Urothelium cell line (cell line): Measurements from ENCODE around the gene FMNL1.

Source experiments
- DNase-seq: peaks from one replicate; pipeline ENCODE4 v3.0.0; 2011; ENCODE audit warnings: low spot score, mixed read lengths
- FAIRE-seq: peaks from 2 replicates; lab custom pipeline; 2011; peaks lifted over from hg19 to GRCh38; lab: Jason Lieb, UNC

The FMNL1 gene

DNA sequence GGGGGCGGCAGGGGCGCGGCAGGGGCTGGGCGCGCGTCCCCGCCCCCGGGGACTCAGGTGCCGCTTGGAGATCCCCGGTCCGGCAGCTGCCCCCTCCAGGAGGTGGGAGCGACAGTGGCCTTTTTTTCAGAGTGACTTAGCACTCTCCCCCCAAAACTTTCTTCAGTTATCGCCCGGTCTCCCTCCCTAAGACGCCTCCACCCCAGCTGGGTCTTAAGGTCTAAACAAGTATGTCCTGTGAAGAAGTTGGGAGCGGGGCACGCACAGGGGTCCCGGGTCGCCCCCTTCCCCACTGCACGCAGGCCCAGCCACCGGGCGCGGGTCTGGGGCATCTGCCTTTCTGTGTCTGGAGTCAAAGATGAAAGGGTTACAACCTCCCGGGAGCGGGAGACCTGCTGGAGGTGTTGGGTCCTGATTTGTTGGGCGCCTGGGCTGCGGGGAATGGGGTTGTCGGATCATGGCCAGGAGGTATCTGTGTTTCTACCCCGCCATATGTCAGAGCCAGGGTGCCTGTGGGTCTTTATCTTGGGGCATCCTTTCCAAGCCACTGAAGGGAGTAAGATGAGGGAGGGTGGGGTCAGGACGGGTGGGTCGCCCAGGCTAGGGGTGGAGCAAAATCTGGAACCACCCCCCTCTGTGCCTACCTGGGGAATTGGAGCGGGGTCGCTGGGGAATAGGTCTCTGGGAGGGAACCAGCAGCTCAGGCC is 757 bp downstream of the FMNL1 start:
- DNase-seq = peak; percentile 43
- FAIRE-seq = no peak

DNA sequence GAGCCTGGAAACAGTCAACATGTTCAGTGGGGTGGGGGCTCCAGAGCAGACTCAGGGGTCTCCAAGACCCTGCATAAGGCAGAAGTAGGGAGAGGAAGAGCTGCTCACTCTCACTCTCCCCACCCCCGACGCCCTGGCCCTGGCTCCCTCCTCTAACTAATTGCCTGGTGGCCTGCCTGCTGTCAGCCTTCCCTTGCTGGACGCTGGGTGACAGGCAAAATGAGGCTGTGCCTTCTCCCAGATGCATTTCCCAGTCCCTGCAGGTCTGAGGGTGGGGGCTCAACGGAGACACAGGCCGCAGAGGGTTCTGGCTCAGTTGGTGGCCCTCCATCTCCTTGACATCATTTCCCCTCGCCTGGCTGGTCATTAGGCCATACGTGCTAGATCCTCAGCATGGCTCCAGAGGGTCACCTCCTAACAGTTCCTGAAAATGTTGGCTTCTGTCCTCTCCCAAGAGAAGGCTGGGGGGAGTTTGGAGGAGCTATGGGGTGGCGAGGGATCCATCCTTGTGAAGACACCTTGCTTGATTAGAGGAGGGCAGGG is 1.4 kb downstream of the FMNL1 start:
- DNase-seq (no peak), FAIRE-seq (no peak)

DNA sequence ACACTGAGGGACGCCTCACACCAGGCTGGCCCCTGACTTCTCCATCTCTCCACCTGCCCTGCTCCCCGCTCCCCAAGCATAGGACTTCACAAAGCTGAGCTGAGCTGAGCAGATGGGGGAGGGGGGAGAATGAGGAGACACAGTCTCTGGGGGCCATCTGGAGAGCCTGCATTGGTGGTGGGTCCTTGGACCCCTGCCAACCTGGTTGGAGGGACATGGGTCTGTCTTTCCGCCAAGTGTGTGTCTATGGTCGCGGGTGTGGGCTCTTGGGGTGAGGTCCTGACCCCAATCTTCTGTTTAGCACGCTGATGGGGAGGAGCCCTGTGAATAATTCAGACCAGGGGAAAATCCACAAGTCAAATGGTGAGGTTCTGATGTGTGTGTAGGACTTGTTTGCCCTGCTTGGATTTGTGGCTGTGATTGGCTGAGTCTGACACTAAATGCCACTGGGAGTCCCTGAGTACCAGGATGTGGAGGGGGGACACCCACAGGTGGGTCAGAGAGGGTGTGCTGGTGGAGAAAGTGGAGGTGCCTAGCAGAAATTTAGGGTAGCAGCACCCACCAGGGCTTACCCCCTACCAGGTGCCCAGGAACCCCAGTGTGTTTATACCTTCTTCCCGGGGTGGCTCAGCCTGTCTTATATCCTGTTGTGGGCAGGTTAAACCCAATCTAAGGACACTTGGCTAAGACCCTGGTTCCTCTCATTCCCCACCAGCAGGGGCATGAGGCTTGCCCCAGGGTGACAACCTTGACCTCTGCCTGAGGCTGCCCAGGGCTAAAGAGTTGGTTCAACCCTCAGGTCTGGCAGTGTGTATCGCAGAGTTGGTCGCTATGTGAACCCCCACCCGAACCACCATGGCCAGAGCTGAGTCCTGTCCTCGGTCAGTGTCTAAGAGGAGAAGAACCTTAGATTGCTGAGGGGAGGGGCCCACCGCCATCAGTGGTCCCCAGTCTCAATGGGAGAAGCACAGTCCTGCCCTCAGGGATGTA is 2.1 kb downstream of the FMNL1 start:
- DNase-seq (no peak), FAIRE-seq (no peak)

- DNase-seq = no peak
- no peak for FAIRE-seq
Measured at GRCh38 chr17:45224671-45225050, 3.0 kb downstream of the FMNL1 start.

- DNase-seq = peak; percentile 74
- FAIRE-seq = peak; percentile 61
Measured at GRCh38 chr17:45225051-45225700, 3.5 kb downstream of the FMNL1 start.

- DNase-seq (peak; percentile 60), FAIRE-seq (no peak)
Measured at GRCh38 chr17:45225964-45226530, 4.4 kb downstream of the FMNL1 start.

DNA sequence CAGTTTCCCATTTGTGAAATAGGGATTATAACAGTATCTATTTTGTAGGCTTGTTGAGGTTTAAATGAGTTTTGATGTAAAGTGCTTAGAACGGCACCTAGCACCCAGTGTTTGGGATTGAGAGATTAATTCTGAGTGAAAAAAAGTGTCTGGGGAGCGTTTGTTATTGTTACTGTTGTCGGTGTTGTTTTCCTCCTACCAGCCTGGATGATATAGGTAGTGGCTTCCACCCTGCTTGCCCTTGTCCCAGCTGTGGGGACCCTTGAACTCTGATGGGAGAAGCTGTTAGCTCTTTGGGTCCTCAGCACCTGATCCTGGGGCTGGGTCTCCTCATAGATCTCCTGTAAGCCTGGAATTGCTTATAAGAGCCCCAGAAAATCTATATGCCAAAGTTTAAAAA is 4.9 kb downstream of the FMNL1 start:
- no peak for FAIRE-seq
- DNase-seq = no peak

DNA sequence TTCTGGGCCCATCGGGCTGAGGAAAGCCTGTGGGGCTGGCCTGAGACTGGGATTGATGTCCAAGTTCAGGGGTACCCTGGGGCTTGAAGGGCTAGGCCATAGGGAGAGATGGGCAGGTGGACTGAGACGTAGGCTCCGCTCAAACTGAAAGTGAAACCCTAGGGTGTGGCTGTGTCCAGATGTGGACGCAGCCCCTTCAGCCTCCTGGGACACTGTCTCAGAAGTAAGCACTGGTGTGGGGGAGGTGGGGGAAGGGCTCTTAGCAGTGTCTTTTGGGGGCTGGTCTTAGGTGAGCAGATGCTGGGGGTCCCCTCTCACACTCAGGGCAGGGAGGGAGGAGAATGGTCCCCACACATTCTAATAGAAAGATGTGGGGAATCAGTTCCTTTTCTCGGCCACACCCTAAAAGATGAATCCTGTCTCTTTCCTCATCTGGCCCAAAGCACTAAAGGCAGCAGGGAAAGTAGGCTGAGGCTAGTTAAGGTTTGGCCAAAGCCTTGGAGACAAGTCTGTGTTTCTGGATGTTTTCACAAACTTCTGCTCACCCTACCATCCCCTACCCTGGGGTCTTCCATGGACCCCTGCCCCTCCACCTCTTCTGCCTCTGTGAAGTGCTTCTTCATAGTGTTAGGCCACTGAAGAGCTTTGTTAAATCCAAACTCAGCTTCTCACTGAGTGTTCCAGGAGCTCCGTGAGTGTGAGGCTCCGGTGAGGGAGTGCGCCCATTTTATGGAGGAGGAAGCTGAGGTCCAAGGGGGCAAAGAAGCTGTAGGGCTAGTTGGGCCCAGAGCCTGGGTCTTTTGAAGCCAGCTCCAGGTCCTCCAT is 5.6 kb downstream of the FMNL1 start:
- no peak for DNase-seq
- no peak for FAIRE-seq

- no peak for DNase-seq
- peak; percentile 32 for FAIRE-seq
Measured at GRCh38 chr17:45227926-45228762, 6.5 kb downstream of the FMNL1 start.

- FAIRE-seq = peak; percentile 20
- DNase-seq = peak; percentile 89
Measured at GRCh38 chr17:45228763-45229539, 7.3 kb downstream of the FMNL1 start.

DNA sequence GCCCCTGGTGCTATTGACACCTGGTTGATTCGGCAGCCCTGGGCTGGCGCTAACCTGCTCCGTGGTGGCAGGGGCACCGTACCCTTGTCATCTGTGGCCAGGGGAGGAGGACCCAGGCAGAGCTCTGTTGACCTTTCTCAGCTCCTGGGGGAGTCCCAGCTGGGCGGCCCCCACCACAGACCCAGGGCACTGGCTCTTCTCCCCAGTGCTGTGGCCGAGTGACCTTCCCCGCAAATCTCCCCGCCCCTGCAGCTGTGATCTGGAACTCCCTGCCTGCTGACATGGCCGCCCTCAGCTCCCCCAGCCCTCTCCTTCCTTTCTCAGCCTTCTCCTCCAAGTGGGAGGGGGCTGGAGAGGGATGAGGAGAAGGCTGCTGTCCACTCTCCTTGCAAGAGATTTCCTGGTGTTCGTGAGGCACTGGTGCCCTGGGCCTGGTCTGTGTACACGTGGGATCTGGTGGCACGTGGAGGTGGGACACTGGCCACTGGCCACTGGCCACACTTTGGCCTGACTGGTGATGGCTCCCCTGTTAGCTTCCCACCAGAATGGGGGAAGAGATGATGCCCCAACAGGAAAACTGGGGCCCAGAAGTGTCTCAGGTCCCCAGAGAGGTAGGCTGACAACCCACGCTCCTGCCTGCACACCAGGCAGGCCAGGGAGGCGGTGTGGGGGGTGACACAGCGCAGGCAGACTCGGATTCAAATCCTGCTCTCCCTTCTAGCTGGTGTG is 8.2 kb downstream of the FMNL1 start:
- DNase-seq (no peak), FAIRE-seq (no peak)

- FAIRE-seq (no peak), DNase-seq (no peak)
Measured at GRCh38 chr17:45230410-45230786, 8.7 kb downstream of the FMNL1 start.

DNA sequence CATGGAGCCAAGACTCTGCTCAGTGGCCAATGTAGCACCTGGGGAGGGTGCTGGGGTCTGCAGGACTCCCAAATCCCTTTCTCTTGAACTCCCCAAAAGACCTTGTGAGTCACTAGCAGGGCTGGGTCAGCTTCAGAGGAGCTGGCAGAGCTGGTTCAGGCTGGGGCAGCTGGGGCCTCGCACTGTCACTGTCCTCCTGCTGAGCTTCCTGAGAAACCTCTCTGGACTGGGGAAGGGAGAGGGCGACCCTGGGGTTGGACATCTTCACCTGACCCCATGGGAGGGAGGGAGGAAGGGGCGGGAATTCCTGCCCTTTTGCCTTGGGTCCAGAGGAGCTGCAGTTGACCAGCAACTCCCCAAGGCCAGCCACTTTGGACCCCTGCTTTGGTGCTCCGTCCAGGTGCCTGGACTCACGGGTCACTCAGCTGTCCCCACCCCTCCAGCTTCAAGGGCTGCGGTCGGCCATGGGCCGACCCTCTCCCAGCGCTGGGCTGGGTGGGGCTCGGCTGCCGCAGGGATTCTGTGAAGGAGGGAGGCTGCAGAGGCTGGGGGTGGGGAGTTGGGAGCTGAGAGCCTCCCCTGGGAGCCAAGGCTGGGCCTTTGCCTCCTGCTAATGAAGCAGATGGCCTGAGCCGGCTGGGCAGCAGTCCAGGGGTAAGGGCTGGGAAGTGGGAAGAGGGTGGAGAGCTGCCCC is 9.2 kb downstream of the FMNL1 start:
- FAIRE-seq (no peak), DNase-seq (no peak)

DNA sequence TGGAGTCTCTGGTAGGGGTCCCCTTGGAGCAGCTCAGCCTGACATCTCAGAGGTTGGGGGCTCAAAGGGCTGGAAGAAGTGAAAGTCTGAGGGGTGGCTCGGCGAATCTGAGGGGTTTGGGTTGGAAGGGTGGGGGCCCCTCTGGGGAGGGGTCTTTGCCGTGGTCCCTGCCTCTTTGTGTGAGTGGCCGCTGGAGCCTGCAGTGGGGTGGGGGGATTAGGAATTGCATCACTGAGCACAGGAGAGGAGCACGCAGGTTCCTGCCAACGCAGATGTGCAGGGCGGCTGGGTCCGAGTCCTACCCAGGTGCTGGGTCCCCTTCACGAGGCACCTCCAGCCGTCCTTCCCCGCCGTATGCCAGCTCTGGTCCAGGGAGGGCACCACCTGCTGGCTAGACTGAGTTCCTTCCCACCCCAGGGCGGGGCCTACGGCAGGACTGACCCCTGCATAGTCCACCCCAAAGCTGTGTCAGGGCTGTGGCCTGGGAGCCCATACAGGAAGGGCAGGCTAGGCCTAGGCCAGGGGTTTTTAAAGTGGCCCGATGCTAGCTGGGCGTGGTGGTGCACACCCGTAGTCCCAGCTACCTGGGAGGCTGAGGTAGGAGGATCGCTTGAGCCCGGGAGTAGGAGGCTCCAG is 9.9 kb downstream of the FMNL1 start:
- DNase-seq (no peak), FAIRE-seq (no peak)

- DNase-seq = no peak
- FAIRE-seq = peak; percentile 86
Measured at GRCh38 chr17:45232514-45233422, 11.1 kb downstream of the FMNL1 start.
